Upper lobe of right lung (tissue), 1 donor: Measurements from ENCODE around the gene ST8SIA4. TPM values are rescaled to one million over a fixed set of nuclear protein-coding genes. Genes with fewer than 3 reads are reported as not detected.

ENCODE experiments used
- ATAC-seq: fragments of 200-7000 bp; cut with Tn5 transposase; one replicate; pipeline ENCODE4 v1.9.1; 2020; ENCODE audit warnings: mild to moderate bottlenecking, moderate library complexity
- DNase-seq: peaks from one replicate; pipeline ENCODE4 v3.0.0-alpha.2; 2020
- H3K27ac ChIP-seq: fragments of 200-600 bp; one replicate; pipeline ENCODE4 v1.8.0; 2022
- H3K27me3 ChIP-seq: fragments of 200-600 bp; one replicate; pipeline ENCODE4 v1.8.0; 2022; ENCODE audit warnings: mild to moderate bottlenecking
- H3K36me3 ChIP-seq: fragments of 200-600 bp; one replicate; pipeline ENCODE4 v1.8.0; 2022
- H3K4me1 ChIP-seq: fragments of 200-600 bp; one replicate; pipeline ENCODE4 v1.8.0; 2022
- H3K4me3 ChIP-seq: fragments of 200-600 bp; one replicate; pipeline ENCODE4 v1.8.0; 2022; ENCODE audit warnings: mild to moderate bottlenecking
- H3K9me3 ChIP-seq: fragments of 200-600 bp; one replicate; pipeline ENCODE4 v1.8.0; 2022
- CTCF ChIP-seq: fragments of 200-600 bp; IDR thresholded peaks from one replicate; pipeline ENCODE4 v1.8.0; 2022; ENCODE audit warnings: antibody characterized with exemption
- intact Hi-C: fragments of 100-400 bp; cut with DNase I; formaldehyde crosslinking; loops from one replicate; pipeline ENCODE4 v1.11.0; 2022
- total RNA-seq: library from RNA; stranded (reverse); fragmentation: NEBNext Ultra II Directional; extraction: Animal tissue kit (Norgen Biotek cat#: 25700); gene quantifications from one replicate; pipeline ENCODE4 v1.2.1, GENCODE V29; 2021
- donor health status: DM: no; HTN: yes; CAD: no; lungs with severe emphysema.

ST8SIA4 gene
- total RNA-seq, 1 donor from 2014 or later = 17.8 TPM

GRCh38 chr5:100762995-100763394, 140.1 kb downstream of the ST8SIA4 start:
- Histone ChIP-seq H3K4me1 (no peaks in the 10 kb centered on the region), H3K27me3 (no peaks in the 10 kb centered on the region), H3K4me3 (no peak overlapping the region), H3K9me3 (no peaks in the 10 kb centered on the region), H3K36me3 (no peaks in the 10 kb centered on the region), H3K27ac (no peak overlapping the region)
- intact Hi-C loops = no loop called here
- TF ChIP-seq CTCF = no peak
- DNase-seq (no peak), ATAC-seq (no peak)

GRCh38 chr5:100762108-100762507, 141.0 kb downstream of the ST8SIA4 start:
- no peak for TF ChIP-seq CTCF
- no peaks in the 10 kb centered on the region for H3K9me3 ChIP-seq
- intact Hi-C loops = no loop called here
- no peaks in the 10 kb centered on the region for H3K36me3 ChIP-seq
- no peak for DNase-seq
- no peaks in the 10 kb centered on the region for H3K4me1 ChIP-seq
- ATAC-seq = no peak
- H3K4me3 ChIP-seq = no peak overlapping the region
- no peaks in the 10 kb centered on the region for H3K27me3 ChIP-seq
- H3K27ac ChIP-seq = no peak overlapping the region

GRCh38 chr5:100761192-100761591, 141.9 kb downstream of the ST8SIA4 start:
- Histone ChIP-seq H3K36me3 (no peaks in the 10 kb centered on the region), H3K27me3 (no peaks in the 10 kb centered on the region), H3K4me1 (no peaks in the 10 kb centered on the region), H3K27ac (no peak overlapping the region), H3K9me3 (no peaks in the 10 kb centered on the region), H3K4me3 (no peak overlapping the region)
- DNase-seq (no peak), ATAC-seq (no peak)
- intact Hi-C loops = no loop called here
- no peak for TF ChIP-seq CTCF

- DNase-seq (no peak), ATAC-seq (no peak)
- Histone ChIP-seq H3K36me3 (no peaks in the 10 kb centered on the region), H3K27me3 (no peaks in the 10 kb centered on the region), H3K4me3 (no peak overlapping the region), H3K9me3 (no peaks in the 10 kb centered on the region), H3K27ac (no peak overlapping the region), H3K4me1 (no peaks in the 10 kb centered on the region)
- no peak for TF ChIP-seq CTCF
- intact Hi-C loops = no loop called here
Observed at GRCh38 chr5:100760688-100761087, 142.4 kb downstream of the ST8SIA4 start.

GRCh38 chr5:100758780-100759179, 144.3 kb downstream of the ST8SIA4 start:
- Histone ChIP-seq H3K4me1 (no peaks in the 10 kb centered on the region), H3K36me3 (no peaks in the 10 kb centered on the region), H3K27me3 (no peaks in the 10 kb centered on the region), H3K4me3 (no peak overlapping the region), H3K27ac (no peak overlapping the region), H3K9me3 (no peaks in the 10 kb centered on the region)
- DNase-seq (no peak), ATAC-seq (no peak)
- intact Hi-C loops = no loop called here
- no peak for TF ChIP-seq CTCF

GRCh38 chr5:100758306-100758705, 144.8 kb downstream of the ST8SIA4 start:
- Histone ChIP-seq H3K4me1 (no peaks in the 10 kb centered on the region), H3K9me3 (no peaks in the 10 kb centered on the region), H3K27me3 (no peaks in the 10 kb centered on the region), H3K4me3 (no peak overlapping the region), H3K36me3 (no peaks in the 10 kb centered on the region), H3K27ac (no peak overlapping the region)
- ATAC-seq (no peak), DNase-seq (no peak)
- TF ChIP-seq CTCF = no peak
- intact Hi-C loops = no loop called here
